GM12878 (cell line): Measurements from ENCODE around the gene PASK. TPM values are rescaled to one million over a fixed set of nuclear protein-coding genes. Genes with fewer than 3 reads are reported as not detected.

Source experiments
- ATAC-seq: fragments of 200-7000 bp; cut with Tn5 transposase; 3 replicates; pipeline ENCODE4 v1.9.1; 2020; ENCODE audit warnings: mild to moderate bottlenecking, moderate library complexity
- BruUV-seq: library from RNA; stranded (reverse); fragments of 400-500 nt; replicated peaks from 2 replicates; lab custom pipeline; 2021; lab: Mats Ljungman, UMichigan
- CTCF ChIA-PET: fragments of 300-600 bp; sonication (Branson Sonifier 250); formaldehyde crosslinking; extraction: SDS; loops from one replicate; lab custom pipeline; 2021; ENCODE audit warnings: inconsistent platforms; lab: Yijun Ruan, JAX
- POLR2A ChIA-PET: fragments of 350-600 bp; formaldehyde crosslinking; extraction: SDS; loops from one replicate; lab custom pipeline; 2021; ENCODE audit warnings: inconsistent platforms; lab: Charles Lee
- RAD21 ChIA-PET: fragments of 300-600 bp; sonication (Branson Sonifier 250); formaldehyde crosslinking; loops from one replicate; lab custom pipeline; 2023; ENCODE audit warnings: antibody characterized with exemption; ENCODE audit not compliant: unreplicated experiment; lab: Charles Lee
- SMC1A ChIA-PET: fragments of 300-600 bp; sonication (Branson Sonifier 250); formaldehyde crosslinking; loops from one replicate; lab custom pipeline; 2023; ENCODE audit not compliant: unreplicated experiment, uncharacterized antibody; lab: Charles Lee
- DNase-seq: peaks from one replicate; pipeline ENCODE4 v3.0.0-alpha.2; 2011; ENCODE audit warnings: low read depth, low spot score
- FAIRE-seq: peaks from 3 replicates; lab custom pipeline; 2011; peaks lifted over from hg19 to GRCh38; lab: Jason Lieb, UNC
- H2AFZ ChIP-seq: 2 replicates; pipeline ENCODE4 v1.6.0; 2011; ENCODE audit warnings: low read depth, low read length, control low read depth; ENCODE audit not compliant: control insufficient read depth
- H3K27ac ChIP-seq: 2 replicates; pipeline ENCODE4 v1.5.1; 2011; ENCODE audit warnings: control low read depth; ENCODE audit not compliant: control insufficient read depth, insufficient read depth
- H3K27me3 ChIP-seq, 2 experiments: replicated peaks in 1 of 2; 2 replicates each; pipeline versions ENCODE4 v1.6.0 to v1.6.1; 2011; ENCODE audit warnings: low read length in 1 of 2; ENCODE audit not compliant: control insufficient read depth in 2 of 2, insufficient read depth in 2 of 2
- H3K36me3 ChIP-seq, 2 experiments: 2 replicates each; pipeline ENCODE4 v1.5.1; 2011; ENCODE audit warnings: low read length in 1 of 2; ENCODE audit not compliant: control insufficient read depth in 2 of 2, insufficient read depth in 2 of 2
- H3K4me1 ChIP-seq: 2 replicates; pipeline ENCODE4 v1.6.1; 2011; ENCODE audit warnings: mild to moderate bottlenecking, low read length, moderate library complexity, mixed read lengths; ENCODE audit not compliant: control insufficient read depth, insufficient read depth
- H3K4me2 ChIP-seq: 2 replicates; pipeline ENCODE4 v1.6.0; 2011; ENCODE audit warnings: control low read depth; ENCODE audit not compliant: control insufficient read depth, insufficient read depth
- H3K4me3 ChIP-seq: fragments of 200-600 bp; sonication (generic); 2 replicates; pipeline ENCODE4 v1.5.1; 2016
- H3K79me2 ChIP-seq: 2 replicates; pipeline ENCODE4 v1.6.0; 2011; ENCODE audit warnings: low read length; ENCODE audit not compliant: control insufficient read depth, insufficient read depth
- H3K9ac ChIP-seq: 2 replicates; pipeline ENCODE4 v1.8.0; 2011; ENCODE audit warnings: low read length, control low read depth, mixed read lengths; ENCODE audit not compliant: control insufficient read depth, insufficient read depth
- H3K9me3 ChIP-seq: replicated peaks from 3 replicates; pipeline ENCODE4 v1.5.1; 2011; ENCODE audit warnings: mild to moderate bottlenecking, low read length; ENCODE audit not compliant: control insufficient read depth, insufficient read depth
- H4K20me1 ChIP-seq: 2 replicates; pipeline ENCODE4 v1.6.0; 2011; ENCODE audit not compliant: control insufficient read depth, insufficient read depth
- CHD4 ChIP-seq: fragments of 200-600 bp; sonication (generic); IDR thresholded peaks from 2 replicates; pipeline ENCODE4 v1.6.1; 2016; ENCODE audit warnings: mild to moderate bottlenecking
- CREB1 ChIP-seq: IDR thresholded peaks from 2 replicates; pipeline ENCODE4 v1.6.1; 2012; ENCODE audit warnings: low read depth, mild to moderate bottlenecking, inconsistent platforms
- EED ChIP-seq: sonication (generic); IDR thresholded peaks from 2 replicates; pipeline ENCODE4 v1.6.1; 2016; ENCODE audit warnings: antibody characterized with exemption, low read depth
- ESRRA ChIP-seq: IDR thresholded peaks from 2 replicates; pipeline ENCODE4 v1.6.1; 2012; ENCODE audit warnings: mild to moderate bottlenecking, low read length, improper control_type of control experiment
- IRF3 ChIP-seq: fragments of 450-650 bp; IDR thresholded peaks from 2 replicates; pipeline ENCODE4 v1.6.1; 2014; ENCODE audit warnings: mild to moderate bottlenecking
- NFIC ChIP-seq: IDR thresholded peaks from 2 replicates; pipeline ENCODE4 v1.6.1; 2012; ENCODE audit warnings: low read depth, mild to moderate bottlenecking, inconsistent platforms, low read length, moderate library complexity
- NKRF ChIP-seq: fragments of 450-650 bp; conservative IDR thresholded peaks from 2 replicates; pipeline ENCODE4 v1.6.1; 2017; ENCODE audit warnings: mild to moderate bottlenecking, moderate library complexity
- PAX5 ChIP-seq: IDR thresholded peaks from 2 replicates; pipeline ENCODE4 v1.6.1; 2011; ENCODE audit warnings: low read depth, low read length, borderline replicate concordance
- RAD21 ChIP-seq: IDR thresholded peaks from 2 replicates; pipeline ENCODE4 v1.6.1; 2011; ENCODE audit warnings: mild to moderate bottlenecking, low read depth, low read length, moderate library complexity; ENCODE audit not compliant: insufficient read depth
- YBX1 ChIP-seq: fragments of 450-650 bp; IDR thresholded peaks from 2 replicates; pipeline ENCODE4 v1.6.1; 2016; ENCODE audit warnings: antibody characterized with exemption
- ZBTB11 ChIP-seq: fragments of 450-650 bp; formaldehyde crosslinking; IDR thresholded peaks from 2 replicates; pipeline ENCODE4 v1.5.0; 2022; ENCODE audit warnings: mild to moderate bottlenecking, missing genetic modification characterization
- WGBS: methylation state at CpG from one replicate; pipeline ENCODE4 v1.1.6; 2016; ENCODE audit warnings: low lambda C conversion rate; ENCODE audit not compliant: insufficient replicate concordance, insufficient coverage; ENCODE audit errors: missing lambda C conversion rate; 5-methylcytosine and 5-hydroxymethylcytosine counted together
- in situ Hi-C: fragments of 300-500 bp; cut with MboI; formaldehyde crosslinking; loops from 9 replicates; pipeline ENCODE4 v1.14.3; 2018; ENCODE audit warnings: mixed read lengths
- intact Hi-C: fragments of 100-400 bp; cut with micrococcal nuclease; formaldehyde crosslinking; loops from one replicate; pipeline ENCODE4 v1.14.2; 2022; ENCODE audit not compliant: unreplicated experiment
- polyA plus RNA-seq, 11 experiments: library from polyadenylated mRNA; depleted of rRNA in 4 of 11; unstranded in 6 of 11; stranded (reverse) in 5 of 11; fragments of >200 nt; fragmentation: Nextera tagmentation in 4 of 11; fragmentation: Illumina TruSeq in 1 of 11; extraction: Ambion mirVana in 4 of 11; extraction: Trizol in 1 of 11; gene quantifications; 1 replicate in 1 of 11; 2 replicates in 10 of 11; pipeline versions ENCODE4 v1.2.1 to v1.2.3, GENCODE V29; 2011 to 2016; ENCODE audit warnings: inconsistent platforms in 2 of 11, missing spikeins in 2 of 11, low read depth in 1 of 11
- total RNA-seq, 4 experiments: library from RNA; depleted of rRNA in 3 of 4; stranded (reverse); fragments of >200 nt in 3 of 4; fragmentation: Illumina TruSeq in 1 of 4; extraction: Trizol in 1 of 4; gene quantifications; 2 replicates each; pipeline versions ENCODE4 v1.2.1 to v1.2.3, GENCODE V29; 2013 to 2021

PASK gene
- total and polyA plus RNA-seq, 10 of the 15 experiments (the other 5 are each of a cell fraction or from before 2014, with no cell fraction given) = 9.6 to 62.2 (median 28.5) TPM

GRCh38 chr2:241198381-241199279 is 49.4 kb upstream of the PASK start:
- Histone ChIP-seq H3K27me3 (no peaks in the 10 kb centered on the region), H3K4me1 (no peaks in the 10 kb centered on the region), H3K4me3 (no peak overlapping the region), H2AFZ (no peak overlapping the region), H3K36me3 (no peaks in the 10 kb centered on the region), H3K79me2 (no peaks in the 10 kb centered on the region), H4K20me1 (no peaks in the 10 kb centered on the region), H3K9ac (no peak overlapping the region), H3K9me3 (no peaks in the 10 kb centered on the region), H3K4me2 (no peak overlapping the region), H3K27ac (no peak overlapping the region)
- BruUV-seq = no TSS peak
- 54% methylated on average over 27 of the region's 27 CpGs for WGBS
- ChIA-PET POLR2A (no interaction called here), CTCF (no interaction called here), RAD21 (no interaction called here), SMC1A (no interaction called here)
- in situ Hi-C loops (no loop called here), intact Hi-C loops (no loop called here)
- no peak for DNase-seq
- FAIRE-seq = no peak
- no peak for ATAC-seq
- TF ChIP-seq RAD21 (no peak), CHD4 (no peak), NKRF (no peak), ESRRA (no peak), IRF3 (no peak), CREB1 (no peak), YBX1 (no peak), EED (no peak), ZBTB11 (CRISPR knock-in tag) (no peak), PAX5 (no peak), NFIC (no peak)
